GM12874 (cell line): ENCODE measurements around the gene ZNF660.

Experiments
- CTCF ChIP-seq: IDR thresholded peaks from 2 replicates; pipeline ENCODE4 v1.5.1; 2011; ENCODE audit warnings: low read depth, mild to moderate bottlenecking, control low read depth, low read length, moderate library complexity; ENCODE audit not compliant: insufficient read depth

The ZNF660 gene

DNA sequence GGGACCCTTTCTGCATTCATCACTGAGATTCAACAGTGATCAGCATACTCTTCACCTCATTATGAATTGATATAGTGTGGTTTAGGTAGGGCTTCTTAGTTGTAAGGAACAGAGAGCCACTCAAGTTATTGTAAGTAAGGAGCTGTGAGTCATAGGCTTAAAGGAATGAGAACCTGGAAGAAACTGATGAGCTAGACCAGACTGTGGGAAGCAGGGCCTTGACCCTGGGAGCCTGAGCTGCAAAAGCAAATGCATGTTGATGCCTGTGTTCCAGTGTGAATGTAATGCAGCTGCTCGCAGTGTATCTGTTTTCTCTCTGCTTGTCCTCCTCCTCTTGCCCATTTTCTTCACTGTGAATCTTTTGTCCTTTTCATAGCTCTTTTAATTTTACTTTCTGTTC lies 16.2 kb upstream of the ZNF660 start:
- no peak for TF ChIP-seq CTCF

- no peak for TF ChIP-seq CTCF
These were observed 13.7 kb upstream of the ZNF660 start for GRCh38 chr3:44571024-44571423.

DNA sequence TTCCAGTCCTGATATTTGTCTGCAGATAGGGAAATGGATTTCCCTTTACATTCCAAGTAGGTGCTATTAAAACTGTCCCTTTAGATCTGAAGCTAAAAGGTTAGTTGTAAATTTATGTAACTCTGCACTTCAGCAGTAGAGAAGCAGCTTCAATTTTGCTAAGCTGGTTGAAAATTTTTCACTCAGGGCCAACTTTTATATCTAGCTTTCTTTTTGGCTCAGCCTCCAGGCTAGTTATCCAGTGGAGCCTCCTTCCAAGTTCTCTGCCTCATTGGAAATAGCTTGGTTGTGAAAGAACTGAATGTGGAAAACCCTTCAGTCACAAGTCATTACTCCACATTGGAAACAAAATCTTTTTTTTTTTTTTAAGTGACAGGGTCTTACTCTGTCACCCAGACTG lies 8.2 kb upstream of the ZNF660 start:
- TF ChIP-seq CTCF, result no peak

DNA sequence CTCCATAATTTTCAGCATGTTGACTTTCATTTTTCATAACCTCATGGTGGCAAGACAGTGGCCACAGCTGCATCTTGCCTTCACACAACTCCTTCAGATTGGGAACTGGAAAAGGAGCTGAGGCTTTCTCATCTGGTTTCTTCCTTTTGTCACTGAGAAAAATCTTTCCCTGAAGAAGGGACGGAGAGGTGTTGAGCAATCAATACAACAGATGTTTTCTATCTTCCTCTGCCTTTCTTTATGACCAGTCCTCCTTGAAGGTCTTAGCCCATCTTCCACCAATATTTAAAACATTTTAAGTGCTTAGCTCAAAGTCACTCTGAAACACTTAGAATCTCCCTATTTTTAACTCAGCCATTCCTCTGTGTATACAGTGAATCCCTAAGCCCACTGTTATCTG lies 11.9 kb downstream of the ZNF660 start:
- TF ChIP-seq CTCF, result no peak

- no peak for TF ChIP-seq CTCF
These were observed 17.0 kb downstream of the ZNF660 start for GRCh38 chr3:44601749-44602148.

DNA sequence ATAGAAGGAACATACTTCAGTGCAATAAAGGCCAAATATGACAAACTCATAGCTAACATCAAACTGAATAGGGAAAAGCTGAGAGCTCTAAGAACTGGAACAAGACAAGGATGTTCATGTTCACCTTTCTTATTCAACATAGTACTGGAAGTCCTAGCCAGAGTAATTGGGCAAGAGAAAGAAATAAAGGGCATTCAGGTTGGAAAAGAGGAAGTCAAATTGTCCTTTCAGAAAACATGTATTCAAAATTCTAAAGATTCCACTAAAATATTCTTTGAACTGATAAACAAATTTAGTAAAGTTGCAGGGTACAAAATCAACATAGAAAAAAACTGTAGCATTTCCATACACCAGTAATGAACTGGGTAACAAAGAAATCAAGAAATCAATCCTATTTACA lies 27.9 kb downstream of the ZNF660 start:
- TF ChIP-seq CTCF, result no peak

GRCh38 chr3:44624749-44625480 lies 40.2 kb downstream of the ZNF660 start, which contains the start of gene ZNF197:
ZNF197 (plus strand) TSS chr3:44625036; CDS start chr3:44629155, 4,119 bp downstream.
- TF ChIP-seq CTCF, result 0 out of 2 replicates have a peak, but pooled peaks have one; percentile 3
